Measurements from ENCODE around the gene TXK. TPM values are rescaled to one million over a fixed set of nuclear protein-coding genes. Genes with fewer than 3 reads are reported as not detected.

TXK gene
- total RNA-seq, 1 donor from 2014 or later, result 0.20 TPM

DNA sequence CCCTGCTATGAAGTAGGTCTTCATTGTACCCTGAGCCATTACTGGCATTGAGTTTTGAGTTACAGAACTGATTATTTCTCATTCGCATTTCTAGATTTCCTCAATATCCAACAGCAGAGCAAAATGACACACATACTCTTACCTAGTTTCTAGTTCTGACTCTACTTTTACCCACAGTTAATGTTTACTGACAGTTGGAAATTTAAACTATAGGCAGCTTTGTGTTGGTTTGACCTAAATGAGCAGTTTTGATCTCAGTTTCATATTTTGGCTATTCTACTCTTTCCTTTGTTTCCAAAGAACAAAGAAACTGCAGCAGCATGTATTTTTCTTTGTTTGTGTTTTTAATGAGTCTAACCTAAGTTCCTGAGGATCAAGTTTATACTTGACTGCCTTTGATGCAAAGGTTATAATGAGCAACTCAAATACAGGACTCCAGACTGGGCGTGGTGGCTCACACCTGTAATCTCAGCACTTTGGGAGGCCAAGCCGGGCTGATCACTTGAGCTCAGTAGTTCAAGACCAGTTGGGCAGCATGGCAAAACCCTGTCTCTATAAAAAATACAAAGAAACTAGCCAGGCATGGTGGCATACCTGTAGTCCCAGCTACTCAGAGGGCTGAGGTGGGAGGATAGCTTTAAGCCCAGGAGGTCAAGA lies 30.4 kb downstream of the TXK start:
- DNase-seq (ENCODE audit: low read depth in 2 of 2), result no peak

DNA sequence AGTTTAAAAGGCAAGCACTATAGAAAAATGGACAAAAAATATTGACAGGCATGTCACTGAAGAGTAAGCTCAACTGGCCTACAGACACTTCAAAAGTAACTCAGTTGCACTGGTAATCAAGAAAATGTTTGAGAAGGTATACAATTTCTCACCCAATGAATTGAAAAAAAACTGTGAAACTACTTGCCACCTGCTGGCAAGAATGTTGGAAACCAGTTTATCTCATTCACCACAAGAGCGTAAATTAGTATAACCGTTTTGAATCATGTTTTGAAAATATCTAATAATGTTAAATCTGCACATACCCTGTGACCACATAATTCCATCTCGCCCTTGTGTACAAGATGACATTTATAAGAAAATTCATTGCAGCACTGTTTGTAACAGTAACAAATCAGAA lies 31.7 kb downstream of the TXK start:
- DNase-seq (ENCODE audit: low read depth in 2 of 2), result no peak

DNA sequence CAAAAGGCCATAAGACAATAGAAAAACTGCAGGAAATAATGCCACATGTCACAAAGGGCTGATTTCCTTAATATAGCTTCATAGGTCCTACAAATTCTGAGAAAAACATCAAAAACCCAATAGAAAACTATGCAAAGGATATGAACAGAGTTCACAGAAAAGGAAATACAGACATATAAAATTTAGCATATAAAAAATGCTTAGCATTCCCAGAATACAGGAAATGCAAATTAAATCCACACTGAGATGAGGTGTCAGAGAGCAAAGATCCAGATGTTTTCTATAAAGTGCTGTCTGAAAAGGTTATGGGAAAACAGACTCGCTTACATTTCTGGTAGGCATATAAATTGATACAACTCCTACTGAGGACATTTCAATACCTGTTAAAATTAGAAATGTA lies 33.8 kb downstream of the TXK start:
- no peak for DNase-seq (ENCODE audit: low read depth in 2 of 2)

DNA sequence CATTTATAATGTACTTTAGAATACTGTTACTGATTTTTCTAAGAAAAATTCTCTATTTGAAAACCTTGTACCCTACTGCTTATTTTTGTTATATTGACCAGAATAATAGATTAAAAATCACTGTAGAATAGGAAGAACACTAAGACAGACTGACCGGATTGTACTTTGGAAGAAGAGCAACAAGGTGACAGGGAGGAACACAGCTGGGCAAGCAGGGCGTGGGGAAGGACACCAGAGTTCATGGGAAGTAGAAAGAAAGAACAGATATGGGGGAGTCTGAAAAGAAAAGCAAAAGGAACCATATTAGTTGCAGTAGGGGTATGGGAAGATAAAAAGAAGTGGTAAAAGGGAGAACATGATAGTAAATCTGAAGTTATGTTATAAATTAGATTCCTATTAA lies 38.6 kb downstream of the TXK start:
- no peak for DNase-seq (ENCODE audit: low read depth in 2 of 2)

DNA sequence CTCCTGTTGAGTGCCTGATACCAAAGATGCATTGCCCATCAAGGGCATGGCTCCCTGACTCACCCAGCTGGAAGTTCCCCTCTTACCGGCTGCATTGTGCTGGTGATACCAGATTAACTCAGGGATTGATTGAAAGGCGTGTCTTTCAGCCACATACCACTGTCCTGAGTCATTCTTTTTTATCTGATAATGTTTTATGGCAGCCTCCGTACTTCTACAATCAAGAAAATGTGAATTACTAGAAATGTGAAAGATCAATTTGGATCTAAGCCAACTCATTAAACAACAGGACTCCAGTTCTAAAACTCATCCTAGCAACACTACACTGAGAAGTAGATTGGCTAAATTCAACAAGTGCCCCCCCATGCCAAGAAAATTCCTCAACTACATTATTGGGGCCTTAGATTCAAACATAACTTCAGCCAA lies 40.0 kb downstream of the TXK start:
- DNase-seq (ENCODE audit: low read depth in 2 of 2), result peak; percentile 31 to 79

DNA sequence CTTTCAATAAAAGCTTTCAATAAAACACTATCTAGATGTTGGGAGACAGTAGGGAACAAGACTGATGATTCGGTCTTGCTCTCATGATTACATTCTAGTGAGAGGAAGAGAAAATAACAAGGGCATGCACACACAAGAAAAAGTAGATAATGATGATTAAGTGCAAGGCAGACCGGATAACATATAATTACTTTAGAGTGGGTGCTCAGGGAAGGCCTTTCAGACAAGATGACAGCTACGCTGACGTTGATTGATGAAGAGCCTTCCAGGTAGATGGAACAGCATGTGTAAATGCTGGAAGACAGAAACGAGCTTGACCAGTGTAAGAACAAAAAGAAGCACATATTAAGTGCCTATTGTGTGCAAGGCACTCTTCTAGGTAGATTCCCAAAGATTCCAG lies 43.4 kb downstream of the TXK start:
- DNase-seq (ENCODE audit: low read depth in 2 of 2), result no peak

DNA sequence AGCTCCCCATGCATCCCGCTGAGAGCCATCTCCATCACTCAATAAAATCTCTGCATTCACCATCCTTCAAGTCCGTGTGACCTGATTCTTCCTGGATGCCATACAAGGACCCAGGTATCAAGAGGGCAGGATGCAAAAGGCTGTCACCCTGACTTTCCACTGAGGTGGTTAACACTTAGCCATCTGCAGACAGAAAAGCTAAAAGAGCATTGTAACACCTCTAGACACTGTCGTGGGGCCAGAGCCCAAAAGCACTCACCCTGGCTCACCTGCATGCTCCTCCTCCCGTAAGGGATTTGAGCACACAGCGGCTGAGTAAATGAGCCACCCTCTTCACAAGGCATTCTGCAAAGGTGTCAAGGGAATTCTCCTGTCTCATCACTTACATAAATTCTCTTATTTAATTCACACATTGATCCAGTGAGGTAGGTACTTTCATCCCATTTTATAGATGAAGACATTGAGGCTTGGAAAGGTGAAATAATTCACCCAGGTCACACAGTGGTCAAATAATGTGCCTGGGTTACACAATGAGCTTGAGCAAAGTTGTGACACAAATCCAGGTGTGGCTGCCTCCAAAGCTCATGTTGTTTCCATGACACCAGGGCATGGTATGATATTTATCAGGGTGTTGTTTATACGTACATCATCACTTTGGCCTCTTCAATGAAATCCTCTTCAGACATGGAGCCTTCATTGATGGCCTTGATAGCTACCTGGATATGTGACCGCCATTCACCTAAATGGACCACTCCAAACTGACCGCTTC lies 48.0 kb downstream of the TXK start:
- DNase-seq (ENCODE audit: low read depth in 2 of 2), result no peak

DNA sequence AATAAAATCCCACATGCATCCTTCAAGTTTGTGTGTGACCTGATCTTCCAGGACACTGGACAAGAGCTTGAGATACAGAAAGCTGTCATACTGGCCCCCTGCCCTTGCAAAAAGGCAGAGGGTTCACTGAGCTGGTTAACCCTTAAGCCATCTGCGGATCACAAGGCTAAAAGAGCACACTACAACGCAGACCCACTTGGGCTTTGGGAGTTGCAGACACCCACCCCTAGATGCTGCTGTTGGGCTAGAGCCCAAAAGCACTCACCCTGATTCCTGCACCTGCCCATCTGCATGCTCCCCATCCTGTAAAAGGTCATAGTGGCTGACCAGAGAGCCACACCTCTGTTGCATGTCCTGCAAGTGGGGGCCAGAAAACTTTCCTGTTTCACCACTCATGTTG lies 51.1 kb downstream of the TXK start:
- DNase-seq (ENCODE audit: low read depth in 2 of 2), result no peak

DNA sequence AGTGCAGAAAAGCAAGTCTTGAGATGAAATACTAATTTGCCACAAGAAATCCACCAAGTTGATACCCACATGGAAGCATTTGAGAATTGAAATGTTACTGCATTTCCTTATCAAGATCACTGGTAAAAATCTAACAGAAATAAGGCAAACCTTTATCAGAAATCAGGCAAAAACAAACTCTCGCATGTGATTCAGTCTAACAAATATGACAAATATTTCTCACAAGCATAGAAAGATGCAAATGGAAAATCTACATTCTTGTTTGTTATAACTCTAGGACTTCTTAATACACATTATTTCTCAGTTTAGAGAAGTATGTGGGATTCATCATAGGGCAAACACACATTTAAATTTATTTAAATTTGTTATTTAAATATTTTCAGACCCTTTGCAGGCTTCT lies 52.9 kb downstream of the TXK start:
- no peak for DNase-seq (ENCODE audit: low read depth in 2 of 2)

DNA sequence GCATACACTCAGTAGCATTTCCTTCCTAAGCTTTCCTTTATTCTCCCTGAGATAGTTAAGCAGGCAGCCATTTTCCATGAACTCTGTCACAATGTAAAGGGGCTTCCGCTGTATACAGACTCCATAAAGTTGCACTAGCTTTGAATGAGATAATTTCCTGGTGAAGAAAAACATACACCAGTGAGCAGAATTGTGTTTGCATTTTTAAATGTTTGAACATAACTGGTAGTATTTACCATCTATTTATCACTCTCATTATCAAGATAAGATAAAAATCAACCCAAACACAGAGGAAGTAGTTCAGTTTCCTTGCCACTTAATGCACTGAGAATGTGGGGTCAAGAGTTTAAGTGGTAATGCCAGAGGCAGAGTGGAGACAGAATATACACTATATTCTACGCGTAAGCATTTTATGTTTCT lies 54.1 kb downstream of the TXK start:
- peak in 1 of 2 donors; percentile 56 for DNase-seq (ENCODE audit: low read depth in 2 of 2)

DNA sequence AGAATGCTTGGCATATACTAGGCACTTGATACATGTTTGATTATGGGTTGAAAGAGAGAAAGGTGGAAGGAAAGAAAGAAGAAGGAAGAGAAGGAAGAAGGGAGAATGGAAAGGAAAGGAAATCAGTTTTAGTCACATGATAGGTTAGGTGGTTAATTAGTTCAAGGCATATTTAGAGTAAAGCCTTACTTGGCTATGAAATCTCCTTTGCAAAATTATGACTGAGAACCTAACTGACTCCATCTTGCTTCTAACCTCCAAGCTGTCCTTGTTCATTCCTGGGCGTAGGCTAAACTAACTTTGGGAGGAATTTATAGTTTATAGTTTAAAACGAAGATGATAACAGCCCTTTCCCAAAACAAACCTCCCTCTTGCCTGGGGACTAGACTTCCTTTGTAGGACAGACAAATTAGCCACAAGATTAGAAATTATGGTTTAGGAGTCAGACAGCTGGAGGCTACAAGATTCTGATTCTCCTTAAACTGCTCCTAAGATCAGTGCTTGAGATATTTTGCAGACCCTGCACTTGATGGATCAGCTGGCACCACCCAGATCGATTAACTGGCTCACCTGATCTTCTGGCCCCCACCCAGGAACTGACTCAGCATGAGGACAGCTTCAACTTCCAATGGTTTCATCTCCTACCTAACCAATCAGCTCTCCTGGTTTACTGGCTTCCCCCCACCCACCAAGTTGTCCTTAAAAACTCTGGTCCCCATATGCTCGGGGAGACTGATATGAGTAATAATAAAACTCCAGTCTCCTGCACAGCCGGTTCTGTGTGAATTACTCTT lies 55.0 kb downstream of the TXK start:
- DNase-seq (ENCODE audit: low read depth in 2 of 2), result no peak

DNA sequence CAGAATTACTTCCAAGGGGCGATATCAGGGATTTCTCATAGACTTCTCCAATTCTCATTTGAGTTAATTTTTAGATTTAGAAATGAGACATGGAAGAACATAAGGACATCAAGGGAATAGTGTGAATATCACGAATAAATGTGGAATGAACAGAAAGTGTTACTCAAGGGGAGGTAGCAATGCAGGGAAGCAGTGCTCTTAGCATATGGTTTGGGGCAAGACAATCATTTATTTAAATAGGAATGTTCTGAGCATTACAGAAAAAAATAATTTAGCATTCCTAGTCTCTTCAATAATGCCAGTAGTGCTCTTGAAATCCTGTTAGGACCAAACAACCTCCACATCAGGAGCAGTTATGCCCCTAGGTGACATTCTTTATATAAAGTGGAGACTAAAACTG lies 55.6 kb downstream of the TXK start:
- no peak for DNase-seq (ENCODE audit: low read depth in 2 of 2)

DNA sequence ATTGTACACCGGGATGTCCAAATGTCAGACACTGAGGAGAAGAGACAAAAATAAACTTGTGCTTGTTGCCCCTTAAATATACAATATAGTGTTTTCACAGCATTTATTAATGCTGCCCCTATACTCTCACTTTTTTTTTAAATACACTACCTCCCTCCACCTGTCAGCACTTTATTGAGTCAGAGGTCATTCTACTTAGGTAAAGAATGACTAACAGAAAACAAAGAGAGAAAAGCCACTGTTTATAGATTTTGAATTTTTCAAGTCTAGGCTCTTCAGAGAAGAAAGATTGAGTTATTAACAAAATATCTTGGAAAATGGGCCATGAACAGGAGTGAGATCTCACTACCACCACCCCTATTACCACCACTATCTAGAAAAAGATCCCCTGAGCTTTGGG lies 59.4 kb downstream of the TXK start:
- no peak for DNase-seq (ENCODE audit: low read depth in 2 of 2)

DNA sequence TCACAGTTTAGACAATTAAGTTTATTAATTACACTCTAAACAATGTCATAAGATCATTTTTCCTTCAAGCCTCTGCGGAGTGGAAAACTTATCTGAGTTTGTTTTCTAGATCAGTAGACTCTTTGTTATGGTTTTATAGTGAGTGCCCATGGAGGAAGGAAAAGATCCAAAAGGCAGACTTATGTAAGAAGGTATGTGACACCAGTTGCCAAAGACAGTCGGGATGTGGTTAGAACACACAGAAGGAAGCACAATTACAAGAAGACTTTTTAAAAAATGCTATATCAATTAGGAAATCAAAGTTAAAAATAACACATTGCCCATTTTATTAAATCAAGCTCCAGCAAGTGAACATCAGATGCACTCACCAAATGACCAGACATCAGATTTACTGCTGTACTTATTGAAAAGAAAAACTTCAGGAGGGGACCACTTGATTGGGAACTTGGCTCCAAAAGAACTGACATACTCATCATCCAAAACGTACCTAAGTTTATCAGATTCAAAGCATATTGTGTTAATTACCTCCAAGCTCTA lies 60.4 kb downstream of the TXK start:
- no peak for DNase-seq (ENCODE audit: low read depth in 2 of 2)

DNA sequence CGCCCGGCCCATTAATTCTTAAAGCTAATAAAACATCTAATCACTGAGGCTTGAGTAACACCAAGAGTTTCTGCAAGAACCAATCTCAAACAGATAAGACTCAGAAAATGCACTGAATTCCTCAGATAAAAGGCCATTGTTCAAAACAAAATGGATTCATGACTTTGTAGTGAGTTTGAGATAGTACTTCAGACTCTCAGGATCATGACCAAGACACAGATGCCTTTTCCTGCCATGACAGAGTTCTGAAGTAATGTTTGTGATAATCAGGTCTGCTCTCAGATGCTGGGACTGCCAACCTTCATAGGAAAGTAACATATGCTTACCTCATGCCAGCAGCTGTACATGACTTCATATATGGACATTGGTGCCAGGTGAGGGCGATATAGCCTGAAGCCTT lies 62.9 kb downstream of the TXK start:
- DNase-seq (ENCODE audit: low read depth in 2 of 2), result no peak

DNA sequence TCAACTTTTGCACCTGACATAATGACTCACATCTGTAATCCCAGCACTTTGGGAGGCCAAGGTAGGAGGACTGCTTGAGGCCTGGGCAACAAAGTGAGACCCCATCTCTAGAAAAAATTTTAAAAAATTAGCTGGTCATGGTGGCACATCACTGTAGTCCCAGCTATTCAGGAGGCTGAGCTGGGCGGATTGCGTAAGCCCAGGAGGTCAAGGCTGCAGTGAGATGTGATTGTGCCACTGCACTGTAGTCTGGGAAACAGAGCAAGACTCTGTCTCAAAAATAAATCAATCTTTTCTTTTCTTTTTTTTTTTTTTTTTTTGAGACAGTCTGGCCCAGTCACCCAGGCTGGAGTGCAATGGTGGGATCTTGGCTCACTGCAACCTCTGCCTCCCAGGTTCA lies 65.0 kb downstream of the TXK start:
- no peak for DNase-seq (ENCODE audit: low read depth in 2 of 2)

DNA sequence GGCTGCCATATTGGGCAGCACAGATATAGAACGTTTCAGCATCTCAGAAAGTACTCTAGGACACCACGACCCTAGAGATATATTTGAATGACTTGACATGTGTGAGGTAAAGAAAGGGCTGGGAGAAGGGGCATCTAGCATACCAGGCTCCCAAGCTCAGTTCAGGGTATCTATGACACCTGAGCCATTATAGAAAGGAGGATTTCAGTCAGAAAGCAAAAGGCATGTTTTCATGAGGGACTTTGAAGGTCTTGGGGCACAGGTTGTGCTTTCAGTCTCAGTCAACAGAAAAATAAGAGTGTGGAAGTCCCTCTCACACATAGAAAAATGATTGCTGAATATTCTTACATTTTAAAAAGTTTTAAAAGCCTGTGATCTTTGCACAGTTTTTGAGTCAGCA lies 65.9 kb downstream of the TXK start:
- DNase-seq (ENCODE audit: low read depth in 2 of 2), result no peak

DNA sequence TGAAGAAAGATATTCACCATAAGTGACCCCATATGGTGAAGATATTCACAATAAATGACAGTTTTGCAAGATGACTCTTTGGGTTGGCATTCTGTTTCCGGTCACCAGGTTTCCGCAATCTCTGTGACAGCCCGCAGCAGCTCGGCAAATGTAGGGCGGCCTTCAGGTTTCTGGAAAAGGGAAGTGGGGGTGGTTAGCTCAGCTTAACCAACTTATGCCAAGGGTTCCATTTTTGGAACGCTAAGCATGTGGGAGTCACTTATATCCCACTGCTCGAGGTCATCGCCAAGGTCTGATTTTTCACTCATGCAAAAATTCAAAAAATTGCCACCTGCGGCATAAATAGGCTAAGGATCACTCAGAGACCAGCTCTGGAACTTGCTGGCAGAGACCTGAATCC lies 66.5 kb downstream of the TXK start:
- no peak for DNase-seq (ENCODE audit: low read depth in 2 of 2)

DNA sequence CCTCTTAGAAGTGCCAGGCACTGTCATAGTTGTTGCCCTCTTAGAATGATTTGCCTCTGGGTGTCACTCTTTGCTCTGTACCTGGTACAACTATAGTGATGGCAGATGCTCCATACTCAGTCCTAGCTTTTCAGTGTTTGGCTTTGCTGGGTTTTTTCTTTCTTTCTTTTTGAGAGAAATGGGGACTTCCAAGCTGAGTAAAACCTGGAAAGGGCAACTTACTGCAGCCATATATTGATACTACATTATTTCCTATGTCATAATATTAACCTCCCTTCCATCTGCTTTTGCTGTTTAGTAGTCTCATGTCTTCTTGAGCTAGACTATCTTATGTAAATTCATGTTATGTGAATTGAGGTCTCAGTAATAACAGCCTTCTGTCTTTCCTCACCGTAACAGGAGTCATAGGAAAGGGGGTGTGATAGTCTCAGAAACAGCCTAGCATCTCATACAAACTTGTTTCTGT lies 68.4 kb downstream of the TXK start:
- no peak for DNase-seq (ENCODE audit: low read depth in 2 of 2)

DNA sequence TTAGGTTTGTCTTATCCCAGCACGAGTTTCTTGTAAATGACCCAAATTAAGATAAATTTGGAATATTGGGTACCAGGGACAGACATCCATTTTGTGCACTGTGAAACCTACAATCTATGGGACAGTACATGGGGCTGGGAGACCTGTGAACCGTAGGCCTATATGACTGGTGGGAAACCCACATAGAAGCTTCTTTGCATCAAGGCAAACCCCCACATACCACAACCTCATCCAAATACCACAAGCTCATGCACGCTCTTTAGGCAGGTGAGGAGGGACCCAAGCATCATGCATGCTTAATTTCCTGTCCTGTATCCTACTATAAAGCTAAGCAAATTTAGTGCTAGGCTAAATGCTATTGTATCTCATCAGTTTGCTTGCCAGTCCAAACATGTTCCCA lies 69.7 kb downstream of the TXK start:
- DNase-seq (ENCODE audit: low read depth in 2 of 2), result no peak

DNA sequence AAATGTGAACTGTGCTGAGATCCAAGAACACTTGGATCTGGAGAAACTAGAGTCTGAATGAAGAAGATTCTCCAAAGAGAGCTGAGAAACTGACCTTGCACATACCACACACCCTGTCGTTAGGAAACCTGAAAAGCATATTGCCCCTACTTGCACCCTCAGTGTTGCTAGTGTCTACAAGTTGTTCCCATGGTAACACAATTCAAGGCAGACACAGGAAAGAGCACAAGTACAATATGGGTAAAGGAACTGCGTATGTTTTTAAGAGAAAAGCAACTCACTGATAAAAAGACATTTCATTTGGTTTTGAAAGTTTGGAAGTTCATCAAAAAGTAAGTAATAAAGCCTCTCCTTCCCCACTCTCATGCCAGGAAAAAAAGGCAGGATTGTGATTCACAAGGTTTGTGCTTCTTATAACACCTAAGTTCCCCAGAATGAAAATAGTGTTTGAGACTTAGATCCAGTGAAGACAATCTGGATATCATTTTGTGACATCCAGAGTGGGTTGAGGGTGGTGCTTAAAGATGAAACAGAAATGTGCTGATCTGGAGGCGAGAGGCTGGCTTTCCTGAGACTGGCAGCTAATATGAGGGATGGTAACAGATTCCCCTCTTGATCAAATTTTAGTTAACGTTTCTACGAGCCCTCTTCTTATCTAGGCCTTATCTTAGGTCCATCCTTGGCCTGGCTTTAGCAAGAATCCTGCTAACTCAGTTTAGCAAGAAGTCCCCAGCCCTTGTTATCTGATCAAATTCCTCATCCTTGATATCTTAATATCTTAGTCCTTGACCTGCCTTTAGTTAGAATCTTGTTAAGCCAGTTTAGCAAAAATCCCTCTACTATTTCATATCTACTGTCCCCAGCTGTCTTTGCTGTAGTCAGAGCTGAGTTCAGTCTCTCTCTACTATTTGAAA lies 75.2 kb downstream of the TXK start:
- no peak for DNase-seq (ENCODE audit: low read depth in 2 of 2)

Data from lung microvascular endothelial cell (primary cell).